Endometrium (tissue), 2 donors: ENCODE measurements around the gene SYPL1.

Experiments used
- FAIRE-seq: peaks from 2 replicates; lab custom pipeline; 2012; peaks lifted over from hg19 to GRCh38; lab: Jason Lieb, UNC
- donor health status: control.
- donor health status: control.

The SYPL1 gene

DNA sequence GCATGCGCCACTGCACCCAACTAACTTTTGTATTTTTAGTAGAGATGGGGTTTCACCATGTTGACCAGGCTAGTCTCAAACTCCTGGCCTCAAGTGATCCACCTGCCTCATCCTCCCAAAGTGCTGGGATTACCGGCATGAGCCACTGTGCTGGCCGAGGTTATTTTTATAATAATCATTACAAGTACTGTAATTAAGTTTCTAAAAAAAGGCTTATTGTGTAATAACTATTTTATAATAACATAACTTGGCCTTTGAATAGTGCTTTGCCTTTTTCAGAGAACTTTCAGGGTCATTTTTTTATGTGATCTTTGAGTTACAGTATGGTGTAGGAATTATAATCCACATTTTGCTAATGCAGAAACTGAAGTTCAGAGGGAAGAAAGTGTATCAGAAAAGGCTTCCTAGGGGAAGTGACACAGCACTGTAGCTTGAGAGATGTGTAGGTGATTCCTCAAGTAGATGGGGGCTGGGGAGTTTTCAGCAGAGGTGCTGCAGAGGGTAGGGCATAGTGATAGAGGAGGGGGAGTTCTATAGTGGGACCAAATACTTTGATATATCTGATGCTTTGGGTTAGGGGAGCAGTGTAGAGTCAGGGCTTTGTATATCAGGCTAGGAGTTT, 9.2 kb upstream of the SYPL1 start:
- FAIRE-seq: no peak

DNA sequence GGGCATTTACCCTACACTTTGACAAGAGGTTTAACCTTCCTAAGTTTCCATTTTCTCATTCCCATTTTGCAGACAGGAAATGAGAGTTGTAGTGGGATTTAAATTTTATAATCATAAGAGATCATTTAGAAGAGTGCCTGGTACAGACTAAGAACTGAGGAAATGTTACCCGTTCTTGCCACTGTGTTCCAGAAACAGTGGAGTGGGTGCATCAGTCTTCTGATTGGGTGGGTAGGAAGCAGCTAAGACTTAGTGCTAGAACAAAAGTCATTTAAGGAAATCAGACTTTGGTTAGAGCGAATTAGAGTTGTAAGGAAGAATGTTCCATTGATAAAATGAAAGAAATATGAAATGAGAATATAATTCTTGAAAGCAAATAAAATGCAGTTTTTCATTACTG, 8.4 kb upstream of the SYPL1 start:
- FAIRE-seq: no peak

DNA sequence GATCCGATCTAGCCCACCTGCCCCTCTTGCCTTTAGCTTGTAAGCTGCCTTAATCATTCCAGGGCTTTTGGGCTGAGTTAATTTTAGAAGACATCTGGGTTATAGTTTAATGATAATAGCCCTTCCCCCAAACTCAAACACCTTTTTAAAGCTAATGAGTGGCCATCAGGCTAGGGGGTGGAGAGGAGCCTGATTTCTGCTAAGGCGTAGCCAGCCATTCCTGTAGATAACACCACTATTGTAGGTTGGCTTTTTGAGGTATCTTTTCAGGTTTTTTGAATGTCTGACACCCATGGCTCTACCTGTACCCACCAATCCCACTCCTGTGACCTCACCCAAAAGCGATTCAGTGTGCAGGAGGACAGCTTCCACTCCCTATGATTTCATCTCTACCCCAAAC, 7.6 kb upstream of the SYPL1 start:
- no peak for FAIRE-seq

DNA sequence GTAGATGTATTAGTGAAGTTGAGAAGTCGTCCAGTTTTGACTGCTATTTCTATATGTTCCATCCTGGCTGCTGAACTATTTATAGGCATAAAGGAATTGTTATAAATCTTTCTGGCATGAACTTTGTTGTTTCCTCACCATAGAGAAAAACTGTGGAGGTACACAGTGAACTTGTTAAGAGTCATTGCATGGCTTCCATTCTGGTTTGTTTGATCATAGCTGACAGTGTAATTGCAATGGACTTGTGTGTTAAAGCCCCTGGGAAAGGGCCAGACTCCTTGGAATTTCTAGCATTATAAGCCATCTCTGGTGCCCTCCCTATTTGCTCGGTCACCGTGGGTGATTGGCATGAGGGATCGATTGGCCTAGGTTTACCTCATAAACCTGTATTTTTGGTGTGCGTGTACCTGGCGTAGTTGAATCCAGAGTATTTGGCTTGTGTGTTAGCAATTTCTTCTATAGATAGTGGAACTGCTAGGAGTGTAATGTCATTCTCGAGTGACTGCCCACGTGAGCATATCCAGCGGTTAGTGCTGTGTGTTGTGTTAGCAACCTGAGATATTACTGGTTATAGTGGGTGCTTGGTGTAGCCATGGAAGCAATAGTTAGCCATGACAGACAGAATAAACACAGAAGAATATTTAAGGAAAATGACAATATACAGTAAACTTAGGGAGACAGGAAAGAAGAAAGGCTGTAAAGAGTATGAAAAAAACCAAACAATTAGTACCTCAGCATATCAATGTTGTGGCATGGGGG, 5.9 kb upstream of the SYPL1 start:
- no peak for FAIRE-seq

DNA sequence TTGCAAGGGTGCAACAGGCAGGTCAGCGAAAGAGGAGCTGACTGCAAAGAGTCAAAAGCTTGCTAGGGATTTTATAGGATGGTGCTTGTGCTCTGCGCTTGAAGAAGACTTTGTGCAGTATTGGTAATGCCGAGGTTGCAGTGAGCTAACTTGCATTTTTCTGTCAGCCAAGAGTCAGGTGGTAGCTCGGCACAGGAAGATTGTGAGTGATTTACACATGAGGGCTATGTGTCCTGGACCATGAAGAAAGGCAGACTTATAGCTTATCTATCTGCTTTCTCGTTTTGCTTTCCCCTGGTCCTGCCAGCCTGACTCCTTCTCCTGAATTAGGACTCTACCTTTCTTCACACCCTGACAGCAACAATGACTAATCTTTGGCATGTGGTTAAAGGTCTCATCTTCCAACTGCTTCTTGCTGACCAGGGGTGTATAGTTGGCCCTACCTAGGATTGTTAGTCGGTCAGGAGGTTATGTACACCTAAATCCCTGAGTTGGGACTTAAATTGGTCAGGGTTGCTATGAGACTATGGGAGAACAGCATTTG, 4.1 kb upstream of the SYPL1 start:
- FAIRE-seq: no peak

DNA sequence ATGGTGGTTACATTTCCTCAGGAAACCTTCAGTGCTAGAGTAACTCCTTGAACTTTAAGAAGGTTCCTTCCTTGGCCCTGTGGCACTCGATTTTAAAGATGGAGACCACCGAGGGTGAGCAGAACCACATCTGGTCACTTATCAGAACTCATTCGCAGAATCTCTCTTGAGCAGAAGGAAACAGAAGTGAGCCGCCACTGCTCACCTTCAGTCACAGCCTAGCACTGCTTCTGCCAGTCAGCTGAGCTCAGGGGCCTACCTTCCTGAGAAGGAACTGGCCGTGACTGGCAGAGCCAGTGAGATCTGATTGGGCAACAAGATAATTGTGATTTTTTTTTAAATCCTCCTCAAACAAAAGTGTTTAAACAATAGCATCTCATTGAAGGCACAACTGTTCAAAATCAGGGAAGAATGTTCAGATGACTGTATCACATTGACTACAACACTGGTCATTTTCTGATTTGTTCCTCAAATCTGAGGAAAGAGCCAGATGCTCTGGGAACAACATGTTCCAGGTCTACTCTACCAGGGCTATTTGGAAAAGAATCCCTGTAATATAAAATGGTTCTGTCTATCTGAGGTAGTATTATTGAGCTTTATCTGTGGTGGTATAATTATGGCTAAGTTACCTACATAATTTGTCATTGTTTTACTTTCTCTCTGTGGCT, 2.7 kb upstream of the SYPL1 start:
- no peak for FAIRE-seq

DNA sequence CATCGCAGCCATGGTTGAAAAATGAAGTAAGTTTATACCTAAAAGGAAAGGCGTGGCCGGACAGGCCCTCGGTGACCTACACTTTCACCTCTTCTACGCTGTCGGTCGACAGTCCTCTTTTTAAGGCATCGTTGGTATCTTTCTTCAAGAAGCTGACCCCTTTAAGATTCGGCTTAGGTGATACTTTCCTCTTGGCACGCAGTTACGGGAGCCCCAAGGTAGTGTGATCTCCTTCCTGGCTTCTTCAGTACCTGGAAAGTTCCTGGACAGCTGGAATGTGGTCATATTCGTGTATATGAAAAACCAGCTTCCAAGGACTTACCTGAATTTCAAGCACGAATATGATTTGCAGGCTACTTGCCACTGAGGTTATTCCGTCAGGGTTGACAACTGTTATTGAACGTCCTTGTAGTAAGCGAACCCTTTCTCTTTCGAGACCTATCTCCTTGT, 885 bp upstream of the SYPL1 start:
- FAIRE-seq: no peak

DNA sequence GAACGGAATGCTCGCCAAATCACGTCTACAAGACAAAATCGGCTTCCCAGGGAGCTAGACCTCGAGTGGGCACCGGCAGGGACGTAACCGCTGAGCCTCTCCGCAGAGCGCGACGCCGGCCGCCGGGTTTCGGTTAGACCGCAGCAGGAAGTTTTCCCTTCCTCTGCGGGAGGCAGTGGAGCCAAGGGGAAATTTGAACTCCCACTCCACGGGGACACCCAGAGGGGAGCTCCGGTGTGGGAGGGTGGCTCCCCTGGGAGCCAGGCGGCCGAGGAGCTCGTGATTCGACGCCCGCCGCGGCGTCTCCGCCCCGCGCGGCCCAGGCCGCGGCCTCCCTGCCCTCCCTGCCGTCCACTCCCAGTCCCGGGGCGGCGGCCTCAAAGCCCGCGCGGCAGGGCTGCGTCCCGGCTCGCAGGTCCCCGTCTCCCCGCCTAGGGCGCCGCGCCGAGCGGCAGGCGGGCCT, 426 bp downstream of the SYPL1 start:
- no peak for FAIRE-seq

DNA sequence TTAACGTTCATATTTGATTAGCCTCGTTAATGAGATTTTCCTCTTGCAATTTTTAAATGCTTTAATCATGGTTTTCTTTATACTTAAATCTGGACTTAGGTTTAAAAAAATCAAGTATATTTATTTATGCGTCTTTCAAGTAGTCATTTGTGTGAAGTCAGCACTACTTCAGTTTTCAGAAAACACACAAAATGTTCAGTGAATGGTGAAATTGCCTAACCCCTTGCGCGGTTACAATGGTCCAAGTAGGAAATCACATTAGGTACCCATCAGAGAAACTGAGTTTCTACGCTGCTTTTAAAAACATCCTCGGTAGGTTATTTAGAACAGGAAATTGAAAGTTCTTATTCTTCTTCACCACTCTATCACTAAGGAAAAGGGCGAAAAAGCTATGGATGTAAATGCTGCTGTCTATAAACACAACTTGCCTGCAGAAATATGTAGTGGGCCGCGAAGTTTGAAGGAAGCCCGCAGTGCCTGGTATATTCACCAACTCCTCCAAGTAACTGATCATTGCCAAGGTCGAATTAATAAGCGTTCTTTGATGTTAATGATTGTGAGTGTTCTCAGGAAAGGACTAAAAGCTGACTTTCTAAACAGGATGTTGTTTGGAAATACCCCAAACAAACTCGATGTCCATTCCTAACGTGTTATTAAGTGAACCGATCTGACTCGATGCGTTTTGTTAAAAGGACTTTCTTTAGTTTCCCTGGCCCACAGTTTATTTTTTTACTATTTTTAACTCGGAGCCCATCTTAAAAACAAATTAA, 1.0 kb downstream of the SYPL1 start:
- peak; percentile 45 for FAIRE-seq

DNA sequence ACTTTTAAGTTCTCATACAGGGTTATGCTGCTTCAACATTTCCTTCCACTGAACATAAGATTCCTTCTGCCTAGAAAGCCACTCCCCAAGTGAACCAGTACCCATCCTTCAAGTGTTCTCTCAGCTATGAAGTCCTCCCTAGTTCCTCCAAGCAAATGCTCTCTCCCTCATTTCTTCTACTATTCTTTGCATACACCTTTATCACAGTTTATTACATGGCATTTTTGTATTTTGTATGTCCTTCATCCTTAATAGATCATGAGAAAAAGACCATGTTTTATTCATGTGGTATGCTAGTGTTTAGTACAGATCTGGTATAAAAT, 1.9 kb downstream of the SYPL1 start:
- no peak for FAIRE-seq

DNA sequence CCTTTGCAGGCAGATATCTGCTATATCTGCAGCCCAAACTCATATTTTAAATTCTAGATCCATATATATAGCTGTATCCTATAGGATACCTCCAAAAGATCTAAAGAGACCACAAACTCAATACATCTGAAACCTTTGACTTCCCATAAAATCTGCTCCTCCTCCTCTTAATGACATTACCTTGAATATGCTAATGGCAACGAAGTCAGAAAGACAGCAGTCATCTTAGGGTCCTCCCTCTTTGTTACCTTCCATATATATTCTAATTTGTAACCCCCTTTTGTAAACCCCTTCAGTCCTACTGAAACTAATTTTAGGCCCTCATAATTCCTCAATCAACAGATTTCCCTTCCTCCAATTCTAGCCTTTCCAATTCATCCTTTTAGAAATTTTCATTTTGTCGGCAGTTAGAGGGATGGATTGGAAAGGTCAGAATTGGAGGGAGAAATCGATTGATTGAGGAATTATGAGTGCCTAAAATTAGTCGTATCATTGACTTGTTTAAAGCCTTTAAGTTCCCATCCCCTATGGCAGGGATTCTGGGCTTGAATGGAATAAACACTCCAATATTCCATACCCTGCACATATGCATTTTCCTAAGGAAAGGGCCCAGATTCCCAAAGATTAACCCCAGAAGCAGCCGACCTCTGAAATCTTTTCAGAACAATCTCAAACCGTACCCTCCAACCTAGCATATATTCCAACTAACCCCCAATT, 2.4 kb downstream of the SYPL1 start:
- FAIRE-seq: no peak

DNA sequence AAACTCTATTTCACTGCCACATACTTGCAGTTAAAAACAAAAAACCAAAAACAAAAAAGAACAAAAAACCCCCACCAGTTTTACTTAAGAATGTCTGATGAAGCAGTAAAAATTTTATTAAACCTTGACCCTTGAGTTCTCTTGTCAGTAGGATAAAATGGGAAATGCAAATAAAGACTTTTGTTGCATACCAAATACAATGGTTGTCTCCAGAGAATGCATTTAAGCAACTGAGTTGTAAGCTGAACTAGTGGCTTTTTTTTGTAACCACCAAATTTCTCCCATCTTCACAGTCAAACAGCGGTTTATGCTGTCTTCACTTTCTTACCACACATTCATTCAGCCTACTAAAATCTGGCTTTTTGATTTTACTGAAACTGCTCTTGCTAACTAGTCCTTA, 3.1 kb downstream of the SYPL1 start:
- peak; percentile 60 for FAIRE-seq

DNA sequence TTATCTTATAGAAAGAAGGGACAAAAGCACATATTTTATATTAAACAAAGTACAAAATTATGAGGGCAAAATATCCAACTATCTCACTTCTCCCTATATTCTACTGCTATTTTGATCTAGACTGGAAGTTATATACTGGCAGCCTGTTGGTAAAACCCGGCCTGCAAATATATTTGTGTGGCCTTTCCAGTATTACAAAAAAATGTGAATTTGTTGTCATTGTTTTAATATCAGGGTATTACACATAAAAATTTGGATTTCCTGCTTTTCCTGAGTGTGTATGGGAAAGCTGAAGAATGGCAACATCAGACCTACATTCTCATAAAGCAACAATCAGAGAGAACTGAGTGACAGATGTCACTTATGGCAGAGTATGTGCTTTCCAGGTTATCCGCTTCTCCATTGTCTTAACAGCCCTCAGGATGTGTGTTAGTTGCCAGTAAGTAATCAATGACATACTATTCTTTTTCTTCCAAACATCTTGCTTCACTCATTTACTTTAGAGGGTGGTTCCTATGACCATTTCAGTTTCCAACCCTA, 7.3 kb downstream of the SYPL1 start:
- FAIRE-seq: no peak

DNA sequence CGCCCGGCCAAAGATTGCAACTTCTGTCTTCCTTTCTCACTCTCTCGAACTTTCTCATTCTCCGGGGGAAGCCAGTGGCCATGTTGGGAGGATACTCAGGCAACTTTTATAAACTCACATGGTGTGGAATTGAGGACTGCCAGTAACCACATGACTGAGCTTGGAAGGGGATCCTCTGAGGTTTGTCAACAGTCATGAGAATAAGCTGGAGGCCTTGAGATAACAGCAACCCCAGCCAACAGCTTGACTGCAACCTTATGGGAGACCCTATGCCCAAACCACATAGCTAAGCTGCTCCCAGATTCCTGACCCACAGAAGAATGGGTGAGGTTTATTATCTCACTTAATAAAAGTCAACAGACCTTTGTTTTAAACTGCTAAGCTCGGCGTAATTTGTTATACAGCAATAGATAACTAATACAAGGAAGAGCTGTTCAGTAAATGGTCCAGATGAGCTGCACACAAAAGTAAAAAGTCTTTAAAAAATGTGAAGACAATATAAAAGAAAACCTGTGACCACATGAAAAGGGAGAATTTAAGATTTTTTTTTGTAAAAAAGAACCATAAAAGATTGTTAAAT, 9.6 kb downstream of the SYPL1 start:
- FAIRE-seq: no peak

DNA sequence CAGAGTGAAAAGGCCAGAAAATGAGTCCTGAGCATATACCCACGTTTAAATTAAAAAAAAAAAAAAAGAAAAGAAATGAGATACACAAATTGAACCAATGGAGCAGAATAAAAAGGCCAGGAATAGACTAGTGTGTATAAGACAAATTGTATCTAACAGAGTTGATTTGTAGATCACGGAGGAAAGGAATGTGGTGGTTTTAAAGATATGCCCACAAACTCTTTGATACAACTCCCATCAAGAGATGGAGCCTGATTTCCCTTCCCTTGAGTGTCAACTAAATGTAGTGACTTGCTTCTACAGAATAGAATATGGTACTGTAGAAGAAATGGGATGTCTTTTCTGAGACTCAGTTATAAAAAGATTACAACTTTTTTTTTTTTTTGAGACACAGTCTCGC, 10.4 kb downstream of the SYPL1 start:
- FAIRE-seq: no peak

DNA sequence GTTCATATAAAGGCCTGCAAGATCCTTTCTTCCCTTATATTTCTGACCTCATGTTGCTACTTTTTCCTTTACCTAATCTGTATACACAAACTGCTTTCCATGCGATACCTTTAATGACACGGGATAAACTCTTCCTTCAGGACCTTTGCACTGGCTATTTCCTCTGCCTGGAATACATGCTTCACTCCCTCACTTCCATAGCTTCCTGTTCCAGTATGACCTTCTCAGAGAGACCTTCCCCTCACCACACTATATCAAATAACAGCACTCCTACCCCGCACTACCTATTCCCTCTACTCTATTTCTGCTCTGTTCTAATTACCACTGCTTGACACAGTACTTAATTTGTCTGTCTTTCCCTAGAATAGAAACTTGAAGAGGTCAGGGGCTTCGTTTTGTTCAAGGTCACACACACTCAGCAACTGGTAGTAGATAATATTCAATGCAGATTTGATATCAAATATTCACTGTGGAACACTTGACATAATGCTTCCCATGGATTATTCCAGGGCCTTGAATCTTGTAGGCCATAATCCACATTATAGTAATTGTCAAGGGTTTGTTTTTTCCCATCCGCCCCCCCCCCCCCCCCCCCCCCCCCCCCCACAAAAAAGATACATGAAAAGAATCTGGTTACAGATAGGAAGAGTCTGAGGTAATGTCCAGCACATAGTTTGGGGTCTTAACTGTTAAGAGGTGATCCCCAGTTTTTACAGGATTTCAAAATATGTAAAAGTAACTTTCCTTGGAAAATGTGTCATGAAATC, 11.1 kb downstream of the SYPL1 start:
- FAIRE-seq: no peak

DNA sequence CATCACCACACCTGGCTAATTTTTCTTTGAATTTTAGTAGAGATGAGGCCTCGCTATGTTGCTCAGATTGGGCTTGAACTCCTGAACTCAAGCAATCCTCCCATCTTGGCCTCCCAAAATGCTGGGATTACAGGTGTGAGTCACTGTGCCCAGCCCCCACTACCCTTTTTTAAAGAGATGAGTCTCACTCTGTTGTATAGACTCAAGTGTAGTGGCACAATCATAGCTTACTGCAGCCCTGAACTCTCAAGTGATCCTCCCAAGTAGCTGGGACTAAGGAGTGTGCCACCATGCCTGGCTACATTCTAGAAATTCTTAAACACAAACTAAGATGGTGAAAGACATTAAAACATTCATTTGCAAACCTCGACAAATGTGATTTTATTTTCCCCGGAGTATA, 12.6 kb downstream of the SYPL1 start:
- FAIRE-seq: no peak

DNA sequence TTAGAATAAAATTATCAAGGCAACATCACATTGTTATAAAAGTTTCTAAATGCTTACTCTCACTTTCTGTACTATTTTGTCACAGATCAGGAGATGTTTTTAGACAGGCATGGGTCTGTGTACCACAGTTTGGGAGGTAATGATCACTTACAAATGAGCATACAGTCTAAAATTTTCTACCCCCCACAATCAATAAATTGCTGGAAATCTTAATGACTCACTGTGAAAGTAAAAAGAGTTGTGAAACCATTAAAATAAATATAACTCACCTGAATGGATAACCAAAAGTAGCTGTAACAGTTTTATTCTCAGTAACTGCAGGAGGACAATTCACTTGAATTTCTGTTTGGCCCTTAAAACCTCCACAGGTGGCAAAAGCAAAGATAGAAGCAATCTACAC, 13.2 kb downstream of the SYPL1 start:
- no peak for FAIRE-seq

DNA sequence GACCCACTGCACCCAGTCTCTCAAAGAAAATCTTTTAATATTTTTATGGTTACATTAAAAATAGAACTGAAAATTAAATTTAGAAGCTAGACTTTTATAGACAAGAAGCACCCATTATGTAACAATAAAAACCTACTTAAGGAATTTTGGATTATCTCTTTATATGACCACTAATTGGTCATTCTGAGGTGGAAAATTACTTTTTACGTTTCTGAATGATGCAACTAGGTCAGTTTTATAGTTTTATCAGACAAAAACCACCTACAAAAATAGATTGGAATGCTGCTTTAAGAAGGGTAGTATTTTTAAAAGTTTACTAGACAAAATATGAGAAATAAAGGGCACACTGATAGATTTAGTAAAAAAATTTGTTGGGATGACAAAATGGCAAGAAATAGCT, 16.5 kb downstream of the SYPL1 start:
- FAIRE-seq: no peak

DNA sequence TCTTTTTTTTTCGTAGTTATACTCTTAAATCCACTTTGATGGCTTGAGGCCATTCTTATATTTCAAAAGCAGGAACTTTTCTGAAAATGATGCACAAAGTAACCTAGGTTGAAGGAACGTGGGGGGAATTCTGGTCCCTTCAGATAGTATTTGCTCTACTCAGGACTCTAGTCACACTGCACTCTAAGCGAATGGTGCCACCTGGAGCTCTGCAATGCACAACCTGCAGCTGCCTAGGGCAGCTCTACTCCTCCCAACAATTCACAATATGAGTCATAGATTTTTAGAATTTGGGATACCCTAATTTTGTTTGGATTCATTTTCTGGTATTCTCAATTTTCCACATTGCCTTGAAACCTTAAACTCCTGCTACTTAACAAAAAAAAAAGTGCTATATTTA, 17.3 kb downstream of the SYPL1 start:
- FAIRE-seq: no peak
